Measurements from ENCODE around the gene ST8SIA2. TPM values are rescaled to one million over a fixed set of nuclear protein-coding genes. Genes with fewer than 3 reads are reported as not detected.

Gene ST8SIA2
- polyA plus RNA-seq, 1 donor from 2014 or later = 24.0 TPM

DNA sequence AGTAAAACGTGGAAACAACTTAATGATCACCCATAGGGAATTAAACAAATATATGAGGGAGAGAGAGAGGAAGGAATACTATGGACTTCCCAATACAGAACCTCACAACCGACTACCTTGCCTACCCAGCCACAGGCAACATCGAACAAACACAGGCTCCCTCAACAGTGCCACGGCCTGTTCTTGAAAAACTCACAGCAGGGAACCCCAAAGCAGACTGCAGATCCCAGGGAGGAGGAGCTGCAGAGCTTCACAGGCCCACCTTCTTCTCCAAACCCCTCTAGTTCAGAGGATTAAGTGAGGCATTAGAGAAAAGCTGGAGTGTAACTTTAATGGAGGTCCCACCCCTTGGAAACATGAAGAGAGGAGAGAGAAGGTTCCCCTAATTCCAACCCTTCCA, 110.2 kb downstream of the ST8SIA2 start:
- TF ChIP-seq RAD21 (conservative IDR thresholded peaks at IDR 0.05) = no peak
- no peak for TF ChIP-seq SMC3 (conservative IDR thresholded peaks at IDR 0.05; ENCODE audit: poor library complexity)
- TF ChIP-seq REST (IDR thresholded peaks at IDR 0.05; ENCODE audit: borderline replicate concordance) = no peak
- TF ChIP-seq TAF1 (IDR thresholded peaks at IDR 0.05; ENCODE audit: low read depth) = no peak
- no peak for TF ChIP-seq EZH2 (IDR thresholded peaks at IDR 0.05; ENCODE audit: borderline replicate concordance, insufficient read depth, low read length, poor library complexity, severe bottlenecking)
- no peak for TF ChIP-seq CTCF (IDR thresholded peaks at IDR 0.05; ENCODE audit: poor library complexity, severe bottlenecking)
- TF ChIP-seq POLR2AphosphoS5 (IDR thresholded peaks at IDR 0.05) = no peak
- no peak for TF ChIP-seq EP300 (conservative IDR thresholded peaks at IDR 0.05; ENCODE audit: poor library complexity, severe bottlenecking)
- no peak for TF ChIP-seq MXI1 (conservative IDR thresholded peaks at IDR 0.05; ENCODE audit: poor library complexity, severe bottlenecking)
- Histone ChIP-seq H3K79me2 (replicated peaks; ENCODE audit: insufficient read depth, low read length) (no peaks in the 10 kb centered on the region), H3K27me3 (ENCODE audit: insufficient read depth, low read depth, low read length) (no peaks in the 10 kb centered on the region), H4K20me1 (ENCODE audit: insufficient read depth) (no peaks in the 10 kb centered on the region), H3K4me3 (ENCODE audit: low read length) (no peak overlapping the region), H3F3A (ENCODE audit: insufficient read depth, low read length, poor library complexity, severe bottlenecking) (peaks cover 5% of the 10 kb centered on the region), H2AFZ (ENCODE audit: low read depth, low read length) (no peak overlapping the region), H3K9me2 (ENCODE audit: insufficient read depth, low read length) (no peaks in the 10 kb centered on the region), H3K4me2 (ENCODE audit: low read length) (no peak overlapping the region), H3K27ac (ENCODE audit: low read length) (no peak overlapping the region), H3K36me3 (ENCODE audit: insufficient read depth, low read length) (no peaks in the 10 kb centered on the region), H3K9me3 (ENCODE audit: low read length) (peaks cover 4% of the 10 kb centered on the region), H3K9ac (ENCODE audit: low read length) (no peak overlapping the region)

- Histone ChIP-seq H3K9me3 (ENCODE audit: low read length) (peaks cover 4% of the 10 kb centered on the region), H3K27ac (ENCODE audit: low read length) (no peak overlapping the region), H3K9me2 (ENCODE audit: insufficient read depth, low read length) (no peaks in the 10 kb centered on the region), H4K20me1 (ENCODE audit: insufficient read depth) (no peaks in the 10 kb centered on the region), H2AFZ (ENCODE audit: low read depth, low read length) (no peak overlapping the region), H3K79me2 (replicated peaks; ENCODE audit: insufficient read depth, low read length) (no peaks in the 10 kb centered on the region), H3K4me2 (ENCODE audit: low read length) (no peak overlapping the region), H3K9ac (ENCODE audit: low read length) (no peak overlapping the region), H3K36me3 (ENCODE audit: insufficient read depth, low read length) (no peaks in the 10 kb centered on the region), H3K4me3 (ENCODE audit: low read length) (no peak overlapping the region), H3K27me3 (ENCODE audit: insufficient read depth, low read depth, low read length) (no peaks in the 10 kb centered on the region), H3F3A (ENCODE audit: insufficient read depth, low read length, poor library complexity, severe bottlenecking) (peaks cover 3% of the 10 kb centered on the region)
- TF ChIP-seq TAF1 (IDR thresholded peaks at IDR 0.05; ENCODE audit: low read depth) (no peak), EP300 (conservative IDR thresholded peaks at IDR 0.05; ENCODE audit: poor library complexity, severe bottlenecking) (no peak), EZH2 (IDR thresholded peaks at IDR 0.05; ENCODE audit: borderline replicate concordance, insufficient read depth, low read length, poor library complexity, severe bottlenecking) (no peak), POLR2AphosphoS5 (IDR thresholded peaks at IDR 0.05) (no peak), MXI1 (conservative IDR thresholded peaks at IDR 0.05; ENCODE audit: poor library complexity, severe bottlenecking) (no peak), CTCF (IDR thresholded peaks at IDR 0.05; ENCODE audit: poor library complexity, severe bottlenecking) (no peak), SMC3 (conservative IDR thresholded peaks at IDR 0.05; ENCODE audit: poor library complexity) (no peak), REST (IDR thresholded peaks at IDR 0.05; ENCODE audit: borderline replicate concordance) (no peak), RAD21 (conservative IDR thresholded peaks at IDR 0.05) (no peak)
Measured at GRCh38 chr15:92505611-92506010, 111.9 kb downstream of the ST8SIA2 start.

Measured in neural cell (in vitro differentiated cells).